Activated CD4-positive, alpha-beta T cell treated with anti-CD3 and anti-CD28 coated beads, Interleukin-2, amount 50 U/mL, for 48 hours (primary cell): Measurements from ENCODE around the gene UPK1A.
"Not testable (repeated sequence)": the region's sequence is repeated elsewhere in the genome, so short reads cannot be mapped to it uniquely, and the experiment has no call there.

ENCODE experiments used
- DNase-seq, 2 experiments: peaks; one replicate each; pipeline ENCODE4 v3.0.0-alpha.2; 2020

Gene UPK1A

DNA sequence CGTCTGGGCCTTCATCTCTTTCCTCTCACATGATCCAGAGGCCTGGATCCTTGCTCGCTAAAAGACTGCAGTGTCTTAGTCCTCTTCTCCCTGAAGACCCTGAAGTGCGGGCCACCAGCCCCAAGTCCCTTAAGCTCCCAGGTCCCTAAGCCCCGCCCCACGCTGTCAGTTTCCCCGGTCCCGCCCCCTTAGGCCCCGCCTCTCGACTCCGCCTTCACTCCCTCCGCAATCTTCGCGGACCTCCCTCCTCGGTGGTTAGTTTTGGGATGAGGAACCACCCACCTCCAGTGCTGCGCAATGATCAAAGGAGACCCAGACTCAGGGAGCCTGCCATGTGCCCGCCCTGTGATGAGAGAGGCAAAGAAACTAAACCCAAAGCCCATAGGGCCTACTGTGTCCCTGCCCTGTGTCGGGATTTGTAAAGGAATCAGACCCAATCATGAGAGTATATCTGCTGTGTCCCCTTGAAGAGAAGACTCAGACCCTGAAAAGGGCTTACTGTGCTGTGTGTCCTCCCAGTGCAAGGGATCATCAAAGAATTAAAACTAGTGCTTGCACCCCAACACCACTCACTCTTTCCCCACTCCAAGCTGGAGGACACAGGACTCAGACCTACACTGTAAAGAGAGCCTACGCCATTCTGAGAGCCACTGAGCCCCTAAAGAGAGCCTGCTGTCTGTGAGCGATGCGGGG is 21.2 kb upstream of the UPK1A start:
- peak; percentile 95 for DNase-seq

DNA sequence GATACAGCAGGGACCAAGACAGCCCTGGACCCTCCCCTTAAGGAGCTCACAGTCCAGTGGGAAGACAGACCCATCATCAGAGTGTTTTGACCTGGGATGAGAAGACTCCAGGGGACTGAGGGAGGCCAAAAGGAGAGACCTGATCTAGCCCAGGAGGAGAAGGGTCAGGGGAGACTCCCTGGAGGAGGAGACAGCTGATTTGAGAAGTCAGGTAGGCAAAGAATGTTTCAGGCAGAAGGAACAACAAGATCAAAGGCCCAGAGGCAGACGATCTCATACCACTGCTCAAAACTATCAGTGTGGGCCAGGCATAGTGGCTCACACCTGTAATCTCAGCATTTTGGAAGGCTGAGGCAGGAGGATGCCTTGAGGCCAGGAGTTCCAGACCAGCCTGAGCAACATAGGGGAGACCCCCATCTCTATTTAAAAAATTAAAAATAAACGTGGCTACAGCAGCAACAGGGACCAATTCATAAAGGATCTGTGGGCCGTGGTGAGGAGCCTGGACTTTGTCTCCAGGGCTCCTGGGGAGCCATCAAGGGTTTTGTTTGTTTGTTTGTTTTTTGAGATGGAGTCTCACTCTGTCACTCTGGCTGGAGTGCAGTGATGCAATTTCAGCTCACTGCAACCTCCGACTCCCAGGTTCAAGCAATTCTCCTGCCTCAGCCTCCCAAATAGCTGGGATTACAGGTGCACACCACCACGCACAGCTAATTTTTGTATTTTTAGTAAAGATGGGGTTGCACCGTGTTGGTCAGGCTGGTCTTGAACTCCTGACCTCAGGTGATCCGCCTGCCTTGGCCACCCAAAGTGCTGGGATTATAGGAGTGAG is 20.4 kb upstream of the UPK1A start:
- DNase-seq = no peak

DNA sequence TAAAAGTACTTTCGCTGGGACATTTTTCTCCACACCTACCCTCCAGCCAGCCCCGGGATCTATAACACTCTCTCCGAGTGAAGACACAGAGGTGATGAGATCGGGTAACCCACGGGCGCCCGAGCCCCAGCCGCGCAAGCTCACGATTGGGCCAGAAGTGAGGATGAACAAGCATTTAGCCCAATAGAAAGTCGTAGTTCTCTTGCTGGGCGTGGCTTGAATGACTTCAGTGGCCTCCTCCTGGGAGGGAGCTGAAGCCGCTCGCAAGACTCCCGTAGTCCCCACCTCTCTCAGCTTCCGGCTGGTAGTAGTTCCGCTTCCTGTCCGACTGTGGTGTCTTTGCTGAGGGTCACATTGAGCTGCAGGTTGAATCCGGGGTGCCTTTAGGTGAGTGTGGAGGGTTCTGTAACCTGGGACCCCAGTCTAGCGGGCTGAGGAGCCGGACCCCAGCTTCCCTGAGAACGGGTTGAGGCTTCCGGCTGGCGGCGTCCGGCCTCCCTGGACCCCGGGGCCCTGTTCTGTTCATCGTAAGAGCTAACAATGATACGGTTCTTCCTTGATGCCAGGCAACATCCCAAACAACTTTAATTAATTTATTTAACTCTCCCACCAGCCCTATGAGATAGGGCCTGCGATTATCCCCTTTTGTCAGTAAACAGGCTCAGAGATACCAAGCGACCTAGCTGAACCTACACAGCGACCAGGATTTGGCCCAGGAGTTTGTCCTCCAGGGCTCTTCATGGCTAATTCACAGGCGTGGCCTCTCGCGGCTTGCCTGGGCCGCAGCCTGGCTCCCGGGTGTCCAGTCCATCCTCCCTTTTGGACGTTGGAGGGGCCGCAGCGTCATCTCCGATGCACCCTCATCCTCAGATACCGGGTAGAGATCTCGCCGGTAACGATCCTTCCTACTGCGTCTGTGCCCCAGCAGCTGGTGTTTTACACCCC is 18.0 kb upstream of the UPK1A start, which contains the start of gene COX6B1:
TSS of gene COX6B1 (plus strand) at position 307 of the 945 bp plus-strand sequence. CDS start 2,921 bp downstream, outside the sequence.
- peak; percentile 91 to 94 for DNase-seq

DNA sequence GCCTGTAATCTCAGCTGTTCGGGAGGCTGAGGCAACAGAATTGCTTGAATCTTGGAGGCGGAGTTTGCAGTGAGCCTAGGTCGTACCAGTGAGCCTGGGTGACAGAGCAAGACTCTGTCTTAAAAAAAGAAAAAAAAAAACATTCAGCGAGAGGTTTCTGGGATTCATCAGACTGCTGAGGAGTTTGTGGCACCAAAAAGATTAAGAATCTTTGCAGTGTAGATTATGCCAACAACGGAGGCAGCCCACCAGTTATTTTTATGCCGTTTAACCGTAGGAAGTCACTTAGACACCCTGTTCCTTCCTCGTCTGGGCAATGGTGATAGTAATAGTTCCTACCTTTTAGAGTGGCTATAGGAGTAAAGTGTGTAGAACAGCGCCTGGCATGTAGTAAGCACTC is 15.7 kb upstream of the UPK1A start:
- no peak for DNase-seq

DNA sequence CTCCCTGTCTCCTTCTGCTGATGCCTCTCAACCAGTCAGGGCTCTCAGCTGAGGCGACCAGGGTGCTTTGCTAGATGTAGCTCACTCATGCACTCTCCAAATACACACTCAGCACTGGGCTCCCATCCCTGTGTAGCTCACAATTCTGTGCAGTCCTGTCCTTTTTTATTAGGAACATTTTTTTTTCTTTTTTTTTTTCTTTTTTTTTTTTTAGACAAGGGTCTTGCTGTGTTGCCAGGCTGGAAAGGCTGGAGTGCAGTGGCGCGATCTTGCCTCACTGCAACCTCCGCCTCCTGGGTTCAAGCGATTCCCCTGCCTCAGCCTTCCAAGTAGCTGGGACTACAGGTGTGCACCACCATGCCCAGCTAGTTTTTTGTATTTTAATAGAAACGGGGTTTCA is 11.5 kb upstream of the UPK1A start:
- DNase-seq = not testable (repeated sequence)

DNA sequence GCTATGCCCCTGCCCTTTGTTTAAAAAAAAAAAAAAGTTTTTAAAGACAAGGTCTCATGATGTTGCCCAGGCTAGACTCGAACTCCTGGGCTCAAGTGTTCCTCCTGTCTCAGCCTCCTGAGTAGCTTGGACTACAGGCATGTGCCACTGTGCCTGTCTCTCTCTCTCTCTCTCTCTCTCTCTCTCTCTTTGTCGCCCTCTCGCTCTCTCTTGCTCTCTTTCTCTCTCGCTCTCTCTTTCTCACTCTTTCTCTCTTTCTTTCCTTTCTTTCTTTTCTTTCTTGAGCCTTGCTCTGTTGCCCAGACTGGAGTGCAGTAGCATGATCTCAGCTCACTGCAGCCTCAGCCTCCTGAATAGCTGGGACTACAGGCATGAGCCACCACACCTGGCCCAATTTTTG is 10.7 kb upstream of the UPK1A start:
- DNase-seq = no peak

DNA sequence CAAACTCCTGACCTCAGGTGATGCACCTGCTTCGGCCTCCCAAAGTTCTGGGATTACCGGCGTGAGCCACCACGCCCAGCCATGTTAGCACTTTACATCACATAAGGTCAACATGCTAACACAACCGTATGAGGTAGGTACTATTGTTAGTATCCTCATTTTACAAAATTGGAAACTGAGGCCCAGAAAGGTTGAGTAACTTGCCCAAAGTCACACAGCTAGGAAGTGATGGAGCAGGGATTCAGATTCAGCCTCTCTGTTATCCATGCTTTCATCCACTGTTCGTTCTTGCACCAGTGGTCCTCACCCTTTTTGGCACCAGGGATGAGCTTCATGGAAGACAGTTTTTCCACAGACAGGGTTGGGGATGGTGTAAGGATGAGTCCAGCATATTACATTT is 9.6 kb upstream of the UPK1A start:
- DNase-seq = no peak

DNA sequence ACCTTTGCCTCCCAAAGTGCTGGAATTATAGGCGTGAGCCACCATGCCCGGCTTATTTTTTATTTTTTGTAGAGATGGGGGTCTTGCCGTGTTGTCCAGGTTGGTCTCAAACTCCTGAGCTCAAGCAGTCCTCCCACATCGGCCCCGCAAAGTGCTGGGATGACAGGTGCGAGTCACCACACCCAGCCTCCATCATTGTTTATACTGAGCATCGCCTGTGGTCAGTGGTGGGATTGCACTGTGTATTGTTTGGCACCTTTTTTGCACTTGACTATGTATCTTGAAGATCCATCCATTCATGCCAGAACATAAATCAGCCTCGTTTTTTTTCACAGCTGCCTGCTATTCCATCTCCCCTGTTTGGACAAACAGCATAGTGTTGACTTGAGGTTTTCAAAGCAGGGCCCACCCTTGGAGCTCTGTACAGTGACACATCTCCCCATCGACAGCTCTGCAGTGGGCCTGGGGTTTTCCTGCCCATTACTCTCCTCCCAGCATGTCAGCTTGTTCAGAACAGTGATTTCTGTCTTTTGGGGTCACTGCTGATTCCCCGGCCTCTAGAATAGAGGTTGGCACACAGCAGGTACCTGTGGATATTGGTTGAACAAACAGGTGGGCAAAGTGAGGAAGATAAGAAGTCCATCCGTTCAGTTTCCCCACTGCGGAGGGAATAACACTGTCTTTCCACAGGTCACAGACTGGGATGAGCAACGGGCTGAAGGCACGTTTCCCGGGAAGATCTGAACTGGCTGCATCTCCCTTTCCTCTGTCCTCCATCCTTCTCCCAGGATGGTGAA is 8.2 kb upstream of the UPK1A start:
- DNase-seq = no peak

DNA sequence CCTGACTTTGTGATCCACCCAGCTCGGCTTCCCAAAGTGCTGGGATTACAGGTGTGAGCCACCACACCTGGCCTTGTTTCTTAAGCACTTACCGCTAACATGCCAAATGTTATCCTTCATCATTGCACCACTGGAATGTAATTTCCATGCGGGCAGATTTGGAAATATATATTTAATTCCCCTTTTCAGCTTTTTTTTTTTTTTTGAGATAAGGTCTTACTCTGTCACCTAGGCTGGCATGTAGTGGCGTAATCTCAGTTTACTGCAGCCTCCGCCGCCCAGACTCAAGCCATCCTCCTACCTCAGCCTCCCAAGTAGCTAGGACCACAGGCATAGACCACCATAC is 4.3 kb upstream of the UPK1A start:
- DNase-seq = no peak

DNA sequence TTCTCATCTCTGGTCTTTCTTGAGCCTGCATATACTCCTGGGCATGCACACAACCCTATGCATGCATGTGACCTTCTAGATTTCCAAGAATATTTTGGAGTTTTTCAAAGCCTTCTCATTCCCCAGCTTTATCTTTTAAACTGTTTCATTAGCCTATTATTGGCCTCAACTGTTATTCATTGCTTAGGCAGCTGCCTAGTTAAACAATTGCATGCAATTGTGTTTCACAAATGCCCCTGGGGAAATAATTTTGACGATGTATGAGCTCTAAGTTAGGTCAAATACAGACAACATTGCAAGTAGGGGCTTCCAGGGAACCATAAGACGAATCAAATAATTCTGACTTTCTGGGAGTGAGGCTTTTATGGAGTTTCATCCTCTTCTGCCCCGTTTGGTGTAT is 2.3 kb upstream of the UPK1A start:
- no peak for DNase-seq

DNA sequence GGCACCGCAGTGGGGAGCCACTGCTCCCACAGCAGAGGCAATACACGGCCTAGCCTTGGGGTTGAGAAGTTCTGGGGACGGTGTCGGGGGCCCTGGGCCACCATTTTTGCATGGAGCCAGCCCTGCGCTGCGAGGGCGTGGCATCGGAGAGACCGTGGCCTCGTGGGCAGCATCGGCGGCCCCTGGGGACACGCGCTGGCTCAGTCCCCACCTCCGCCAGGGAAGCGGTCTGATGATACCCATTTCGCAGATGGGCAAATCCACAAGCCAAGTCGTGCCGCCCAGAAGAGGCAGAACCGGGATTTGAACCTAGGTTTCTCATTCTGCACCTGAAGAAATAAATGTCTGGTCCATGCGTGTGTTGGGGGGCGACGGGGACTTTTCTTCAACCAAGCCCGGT is 1.2 kb upstream of the UPK1A start:
- DNase-seq = no peak

DNA sequence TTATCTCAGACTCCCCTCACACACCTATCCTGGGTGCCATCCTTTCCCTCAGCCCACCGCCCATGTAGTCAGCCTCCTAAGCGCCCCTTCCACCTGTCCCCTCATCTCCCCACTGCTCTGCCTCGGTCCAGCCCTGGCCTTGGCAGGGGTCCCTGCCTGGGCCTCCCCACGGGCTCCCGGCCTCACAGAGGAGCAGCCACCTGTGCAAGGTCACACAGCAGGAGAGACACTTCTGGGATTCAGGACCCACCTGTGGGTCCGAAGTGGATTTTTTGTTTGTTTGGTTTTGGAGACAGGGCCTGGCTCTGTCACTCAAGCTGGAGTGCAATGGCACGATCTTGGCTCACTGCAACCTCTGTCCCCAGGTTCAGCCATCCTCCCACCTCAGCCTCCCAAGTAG is 713 bp upstream of the UPK1A start:
- no peak for DNase-seq

DNA sequence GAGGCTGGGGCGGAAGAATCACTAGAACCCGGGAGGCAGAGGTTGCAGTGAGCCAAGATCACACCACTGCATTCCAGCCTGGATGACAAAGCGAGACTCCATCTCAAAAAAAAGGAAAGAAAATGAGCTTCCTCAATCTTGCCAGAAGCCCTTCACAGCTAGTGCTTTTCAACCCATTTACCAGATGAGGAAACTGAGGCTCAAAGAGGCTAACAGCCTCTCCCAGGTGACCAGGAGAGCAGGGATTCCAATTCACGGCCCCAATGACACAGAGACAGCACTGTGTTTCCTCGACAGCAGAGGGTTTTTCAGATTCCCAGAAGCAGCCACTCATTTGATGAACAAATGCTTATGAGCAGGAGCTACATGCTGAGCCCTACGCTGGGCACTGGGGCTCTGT is 3.2 kb downstream of the UPK1A start:
- no peak for DNase-seq

DNA sequence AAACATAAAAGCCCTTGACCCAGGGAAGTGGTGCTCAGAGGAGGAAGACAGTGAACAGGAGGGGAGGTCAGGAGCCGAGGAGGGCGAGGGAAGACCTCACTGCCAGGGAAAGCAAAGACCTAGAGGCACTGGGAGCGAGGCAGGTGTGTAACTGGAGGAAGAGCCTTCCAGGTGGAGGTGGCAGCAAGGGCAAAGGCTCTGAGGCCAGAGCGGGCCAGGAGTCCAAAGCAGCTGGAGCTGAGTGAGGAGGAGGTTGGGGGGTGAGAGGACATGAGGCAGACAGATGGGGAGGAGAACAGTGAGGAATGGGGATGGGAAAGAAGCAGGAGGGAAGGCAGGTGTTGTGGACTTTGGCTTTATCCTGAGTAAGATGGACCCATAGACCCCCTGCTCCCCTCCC is 3.7 kb downstream of the UPK1A start:
- no peak for DNase-seq

DNA sequence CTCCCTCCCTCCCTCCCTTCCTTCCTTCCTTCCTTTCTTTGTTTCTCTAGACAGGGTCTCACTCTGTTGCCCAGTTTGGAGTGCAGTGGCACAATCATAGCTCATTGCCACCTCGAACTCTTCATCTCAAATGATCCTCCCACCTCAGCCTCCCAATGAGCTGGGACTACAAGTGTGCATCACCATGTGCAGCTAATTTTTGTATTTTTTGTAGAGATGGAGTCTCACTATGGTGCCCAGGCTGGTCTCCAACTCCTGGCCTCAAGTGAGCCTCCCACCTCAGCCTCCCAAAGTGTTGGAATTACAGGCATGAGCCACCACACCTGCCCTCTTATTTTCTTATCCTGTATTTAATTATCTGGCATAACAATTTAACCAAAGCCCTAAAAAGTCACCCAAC is 4.4 kb downstream of the UPK1A start:
- no peak for DNase-seq

DNA sequence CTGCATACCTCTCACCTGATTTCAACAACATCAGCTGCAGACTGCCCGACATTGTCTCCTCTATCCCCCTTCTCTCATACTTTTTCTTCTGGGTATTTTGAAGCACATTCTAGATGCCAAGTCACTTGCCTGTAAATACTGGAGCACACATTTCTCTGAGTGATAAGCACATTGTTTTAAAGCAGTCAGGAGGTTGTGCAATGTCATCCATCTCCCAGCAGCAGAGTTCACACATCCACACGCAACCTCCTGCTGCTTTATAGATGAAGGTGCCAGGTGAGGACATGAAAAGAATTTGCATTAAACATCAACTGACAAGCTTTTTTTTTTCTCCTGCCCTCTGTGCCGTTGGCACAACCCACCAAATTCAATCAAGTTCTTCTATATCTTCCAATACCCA is 5.5 kb downstream of the UPK1A start:
- DNase-seq = no peak

DNA sequence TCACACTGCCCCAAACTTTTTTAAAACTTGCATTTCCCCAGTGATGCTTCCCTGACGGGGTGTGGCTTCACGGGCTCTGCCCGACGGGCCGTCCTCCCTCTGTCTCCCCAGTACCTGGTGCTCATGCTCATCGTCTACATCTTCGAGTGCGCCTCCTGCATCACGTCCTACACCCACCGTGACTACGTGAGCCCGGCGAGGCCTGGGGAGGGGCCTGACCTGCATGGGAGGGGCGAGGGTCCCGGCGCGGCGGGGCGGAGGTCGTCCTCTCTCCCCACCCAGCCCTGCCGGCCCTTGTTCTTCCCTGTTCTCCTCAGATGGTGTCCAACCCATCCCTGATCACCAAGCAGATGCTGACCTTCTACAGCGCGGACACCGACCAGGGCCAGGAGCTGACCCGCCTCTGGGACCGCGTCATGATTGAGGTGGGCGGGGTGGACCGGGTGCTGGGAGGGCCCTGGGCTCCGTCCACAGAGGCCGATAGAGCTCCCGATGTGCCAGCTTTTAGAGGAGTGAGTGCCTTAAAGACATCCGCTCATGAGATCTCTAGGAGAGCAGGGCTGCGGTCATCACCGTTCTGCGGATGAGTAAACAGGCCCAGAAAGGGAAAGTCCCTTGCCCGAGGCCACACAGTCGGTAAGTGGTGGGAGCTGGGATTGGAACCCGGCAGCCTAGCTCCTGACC is 6.9 kb downstream of the UPK1A start:
- DNase-seq = peak; percentile 66 to 72

DNA sequence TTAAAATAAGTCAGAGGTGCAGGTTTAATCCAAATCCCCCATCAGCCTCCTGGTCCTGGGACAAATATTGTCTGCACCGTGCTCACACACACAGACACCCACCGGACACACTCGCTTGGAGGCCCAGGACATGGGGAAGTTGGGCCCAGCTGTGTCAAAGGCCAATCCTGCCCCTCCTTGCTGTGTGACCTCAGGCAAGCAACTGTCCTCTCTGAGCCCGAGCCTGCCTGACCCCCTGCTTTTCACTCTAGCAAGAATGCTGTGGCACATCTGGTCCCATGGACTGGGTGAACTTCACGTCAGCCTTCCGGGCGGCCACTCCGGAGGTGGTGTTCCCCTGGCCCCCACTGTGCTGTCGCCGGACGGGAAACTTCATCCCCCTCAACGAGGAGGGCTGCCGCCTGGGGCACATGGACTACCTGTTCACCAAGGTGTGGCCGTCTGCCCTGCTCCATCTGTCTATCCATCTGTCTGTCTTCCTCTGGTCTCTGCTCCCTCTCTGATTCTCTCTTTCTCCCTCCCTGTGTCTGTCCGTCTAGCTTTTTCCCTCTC is 9.3 kb downstream of the UPK1A start:
- DNase-seq = no peak

DNA sequence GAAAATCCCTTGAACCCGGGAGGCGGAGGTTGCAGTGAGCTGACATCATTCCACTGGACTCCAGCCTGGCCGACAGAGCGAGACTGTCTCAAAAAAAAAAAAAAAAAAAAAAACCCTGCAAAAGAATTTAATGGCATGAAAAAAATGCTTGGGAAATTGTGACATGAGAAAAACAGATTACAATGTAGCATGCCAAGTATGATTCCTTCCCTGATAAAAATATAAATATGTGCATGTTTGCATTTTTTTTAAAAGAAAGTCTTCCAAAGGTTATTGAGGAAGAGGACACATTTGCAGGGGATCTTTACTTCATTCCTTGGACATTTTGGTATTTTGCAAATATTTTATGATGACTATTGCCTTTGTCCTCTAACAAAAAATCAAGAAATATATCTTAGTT is 23.5 kb downstream of the UPK1A start:
- DNase-seq = no peak

DNA sequence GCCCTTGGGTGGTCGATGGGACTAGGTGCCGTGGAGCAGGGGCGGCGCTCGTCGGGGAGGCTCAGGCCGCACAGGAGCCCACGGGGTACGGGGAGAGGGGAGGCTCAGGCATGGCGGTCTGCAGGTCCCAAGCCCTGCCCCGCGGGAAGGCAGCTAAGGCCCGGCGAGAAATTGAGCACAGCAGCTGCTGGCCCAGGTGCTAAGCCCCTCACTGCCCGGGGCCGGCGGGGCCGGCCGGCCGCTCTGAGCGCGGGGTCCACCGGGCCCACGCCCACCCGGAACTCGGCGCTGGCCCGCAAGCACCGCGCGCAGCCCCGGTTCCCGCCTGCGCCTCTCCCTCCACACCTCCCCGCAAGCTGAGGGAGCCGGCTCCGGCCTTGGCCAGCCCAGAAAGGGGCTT is 24.8 kb downstream of the UPK1A start:
- DNase-seq = not testable (repeated sequence)

DNA sequence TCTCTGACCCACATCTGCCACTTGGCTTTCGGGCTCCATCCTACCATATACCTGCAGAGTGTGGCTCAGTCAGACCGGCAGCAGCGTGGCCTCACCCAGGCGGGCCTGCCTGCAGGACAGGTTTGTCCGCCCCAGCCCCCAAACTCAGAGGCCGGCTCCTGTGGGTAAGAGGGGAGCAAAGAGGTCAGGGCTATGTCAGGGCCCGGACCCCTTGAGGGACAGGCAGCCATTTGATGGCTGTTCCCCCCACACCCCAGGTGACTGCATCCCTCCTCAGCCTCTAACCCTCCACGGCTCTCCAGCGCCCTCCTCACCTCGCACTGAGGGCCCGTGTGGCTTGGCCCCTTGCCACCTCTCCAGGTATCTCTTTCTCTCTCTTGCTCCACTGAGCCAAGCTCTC is 25.7 kb downstream of the UPK1A start:
- no peak for DNase-seq

DNA sequence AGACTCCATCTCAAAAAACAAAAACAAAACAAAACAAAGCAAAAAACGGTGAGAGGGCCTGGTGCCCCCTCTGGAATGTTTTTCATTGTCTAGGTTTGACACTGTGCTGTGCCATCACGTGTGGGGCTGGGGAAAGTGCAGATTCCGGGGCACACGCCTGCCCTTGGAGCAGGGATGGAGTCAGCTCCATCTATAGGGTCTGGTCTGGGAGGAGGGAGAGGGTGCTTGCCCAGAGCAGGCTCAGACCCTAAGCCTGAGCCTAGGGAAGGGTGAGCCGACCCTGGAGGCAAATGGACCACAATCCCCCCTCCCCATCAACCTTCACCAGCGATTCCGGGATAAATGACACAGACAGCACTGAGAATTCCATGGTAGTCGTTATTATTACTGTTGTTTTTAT is 27.1 kb downstream of the UPK1A start:
- no peak for DNase-seq
